NCI-H2196 treated with DMSO at 0.1 percent for 48 hours (cell line): ENCODE results near the gene SAMD3.
"Not testable (repeated sequence)": the region's sequence is repeated elsewhere in the genome, so short reads cannot be mapped to it uniquely, and the experiment has no call there.

Source experiments
- DNase-seq: peaks from one replicate; lab custom pipeline; 2025; ENCODE audit not compliant: unreplicated experiment; lab: John Stamatoyannopoulos, UW

Gene SAMD3

DNA sequence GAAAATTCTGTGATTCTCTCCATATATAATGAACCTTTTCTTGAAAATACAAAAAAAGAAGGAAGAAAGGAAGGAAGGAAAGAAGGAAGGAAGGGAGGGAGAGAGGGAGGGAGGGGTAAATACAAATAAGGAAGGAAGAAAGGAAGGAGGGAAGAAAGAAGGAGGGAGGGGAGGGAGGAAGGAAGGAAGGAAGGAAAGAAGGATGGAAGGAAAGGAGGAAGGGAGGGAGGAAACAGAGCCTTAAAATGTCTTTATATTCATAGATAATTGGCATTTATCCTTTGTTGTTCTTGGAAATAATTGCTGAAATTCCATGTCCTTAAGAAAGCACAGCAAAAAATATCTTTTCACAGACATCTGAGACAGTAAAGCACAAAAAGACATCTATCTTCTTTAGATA, 40.3 kb downstream of the SAMD3 start:
- no peak for DNase-seq

DNA sequence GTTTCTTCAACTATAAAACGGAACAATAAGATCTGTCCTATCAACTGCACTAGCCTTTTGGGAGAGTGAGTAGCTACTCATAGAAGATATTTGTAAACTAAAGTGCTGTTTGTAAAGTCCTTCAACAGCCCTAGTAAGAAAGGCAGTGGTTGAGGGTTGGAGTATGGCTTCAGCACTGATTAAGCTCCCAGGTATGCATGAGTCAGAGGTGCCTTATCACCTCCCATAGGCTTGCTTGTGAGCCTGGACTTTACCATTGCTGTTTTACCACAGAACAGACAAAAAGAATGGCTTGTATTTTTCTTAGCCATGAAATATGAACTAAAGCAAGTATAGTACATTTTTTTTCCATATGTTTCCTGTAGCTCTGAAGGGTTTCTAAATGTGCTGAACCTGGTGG, 44.1 kb downstream of the SAMD3 start:
- no peak for DNase-seq

- DNase-seq: no peak
Observed at GRCh38 chr6:130176378-130176777, 46.4 kb downstream of the SAMD3 start.

- DNase-seq: not testable (repeated sequence)
Observed at GRCh38 chr6:130173377-130174004, 49.3 kb downstream of the SAMD3 start.

DNA sequence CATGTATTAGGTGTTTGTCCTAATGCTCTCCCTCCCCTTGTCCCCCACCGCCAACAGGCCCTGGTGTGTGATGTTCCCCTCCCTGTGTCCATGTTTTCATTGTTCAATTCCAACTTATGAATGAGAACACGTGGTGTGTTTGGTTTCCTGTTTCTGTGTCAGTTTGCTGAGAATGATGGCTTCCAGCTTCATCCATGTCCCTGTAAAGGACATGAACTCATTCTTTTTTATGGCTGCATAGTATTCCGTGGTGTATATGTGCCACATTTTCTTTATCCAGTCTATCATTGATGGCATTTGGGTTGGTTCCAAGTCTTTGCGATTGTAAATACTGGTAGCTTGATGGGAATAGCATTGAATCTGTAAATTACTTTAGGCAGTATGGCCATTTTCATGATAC, 52.6 kb downstream of the SAMD3 start:
- not testable (repeated sequence) for DNase-seq

- no peak for DNase-seq
Observed at GRCh38 chr6:130167655-130168054, 55.1 kb downstream of the SAMD3 start.

GRCh38 chr6:130164251-130164650, 58.5 kb downstream of the SAMD3 start:
- no peak for DNase-seq

DNA sequence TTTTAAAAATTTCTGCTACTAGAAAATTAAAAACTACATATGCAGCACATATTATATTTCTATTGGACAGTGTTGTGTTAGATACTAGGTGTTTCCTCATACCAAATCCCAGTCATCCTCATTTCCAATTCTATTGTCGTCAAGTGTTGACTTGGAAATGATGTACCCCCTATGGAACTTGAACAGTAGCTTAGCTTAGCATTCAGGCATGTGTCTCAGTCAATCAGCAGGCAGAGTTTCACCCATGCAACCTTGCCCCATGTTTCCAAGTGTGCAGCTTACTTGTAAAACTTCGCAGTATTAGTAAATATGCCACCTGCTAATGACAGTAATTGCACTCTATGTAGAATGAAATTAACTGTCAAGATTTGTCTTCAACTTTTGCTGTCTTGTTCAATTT, 59.5 kb downstream of the SAMD3 start:
- no peak for DNase-seq

DNA sequence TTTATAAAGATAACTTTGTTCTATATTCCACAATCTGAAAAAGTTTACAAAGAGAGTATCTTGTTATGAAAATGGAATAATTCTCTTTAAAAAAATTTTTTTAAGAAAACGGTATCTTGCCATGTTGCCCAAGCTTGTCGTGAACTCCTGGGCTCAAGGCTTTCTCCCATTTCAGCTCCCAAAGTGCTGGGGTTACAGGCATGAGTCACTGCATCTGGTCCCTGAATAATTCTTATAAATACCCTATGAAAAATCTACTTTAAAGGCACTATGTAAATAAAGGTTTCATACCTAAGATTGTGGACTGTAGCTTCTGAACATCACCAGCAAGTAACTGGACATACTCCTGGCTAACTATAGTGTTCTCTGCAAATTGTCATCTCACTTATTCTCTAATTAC, 60.3 kb downstream of the SAMD3 start:
- no peak for DNase-seq

GRCh38 chr6:130161683-130162404, 60.9 kb downstream of the SAMD3 start:
- DNase-seq: no peak

DNA sequence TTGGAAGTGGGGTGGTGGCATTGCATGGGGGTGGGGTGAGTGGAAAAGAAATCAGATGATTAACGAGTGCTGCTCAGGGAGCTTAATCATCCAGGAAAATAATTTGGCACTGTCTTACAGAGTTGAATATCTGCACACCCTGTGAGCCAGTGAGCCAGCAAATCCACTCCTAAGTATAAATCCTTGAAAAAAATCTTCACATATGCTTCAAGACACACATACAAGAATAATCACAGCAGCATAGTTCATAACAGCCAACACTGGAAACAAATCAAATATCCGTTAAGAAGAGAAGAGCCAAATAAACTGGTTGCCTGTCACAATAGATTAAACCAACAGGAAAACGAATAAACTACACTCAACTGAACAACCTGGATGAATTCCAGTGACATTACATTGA, 62.8 kb downstream of the SAMD3 start:
- DNase-seq: no peak

DNA sequence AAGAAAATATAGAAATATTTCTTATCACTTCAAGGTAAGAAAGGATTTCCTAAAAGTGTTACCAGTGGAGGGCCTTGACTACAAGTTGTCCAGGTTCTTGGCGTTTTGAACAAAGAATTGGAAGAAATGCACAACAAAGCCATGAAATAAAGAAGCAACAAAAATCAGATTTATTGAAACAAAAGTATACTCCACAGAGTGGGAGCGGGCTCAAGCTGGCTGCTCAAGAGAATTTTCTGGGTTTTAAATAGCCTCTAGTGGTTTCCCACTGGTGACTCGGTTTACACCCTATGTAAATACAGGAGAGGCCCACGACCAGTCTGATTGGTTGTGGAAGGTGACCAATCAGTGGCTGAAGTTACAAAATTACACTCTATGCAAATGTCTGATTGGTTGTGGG, 64.2 kb downstream of the SAMD3 start:
- DNase-seq: no peak

- no peak for DNase-seq
Observed at GRCh38 chr6:130158056-130158455, 64.7 kb downstream of the SAMD3 start.

GRCh38 chr6:130156908-130157307, 65.8 kb downstream of the SAMD3 start:
- DNase-seq: no peak

GRCh38 chr6:130152908-130153510, 69.7 kb downstream of the SAMD3 start:
- no peak for DNase-seq

DNA sequence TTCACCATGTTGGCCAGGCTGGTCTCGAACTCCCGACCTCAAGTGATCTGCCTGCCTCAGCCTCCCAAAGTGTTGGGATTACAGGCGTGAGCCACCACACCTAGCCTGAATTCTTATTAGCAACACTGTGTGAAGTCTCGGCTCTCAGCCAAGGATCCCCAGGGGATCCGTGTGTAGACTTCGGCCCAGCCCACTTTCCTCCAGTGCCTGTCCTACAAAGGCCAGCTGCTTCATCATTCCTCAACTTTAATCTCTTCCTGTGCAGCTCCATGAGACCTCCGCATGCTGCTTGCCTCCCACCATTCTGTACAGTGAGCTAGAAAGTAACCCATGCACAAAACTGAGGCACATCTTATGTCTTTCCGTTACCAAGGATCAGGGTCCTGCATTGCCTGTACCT, 71.8 kb downstream of the SAMD3 start:
- no peak for DNase-seq

DNA sequence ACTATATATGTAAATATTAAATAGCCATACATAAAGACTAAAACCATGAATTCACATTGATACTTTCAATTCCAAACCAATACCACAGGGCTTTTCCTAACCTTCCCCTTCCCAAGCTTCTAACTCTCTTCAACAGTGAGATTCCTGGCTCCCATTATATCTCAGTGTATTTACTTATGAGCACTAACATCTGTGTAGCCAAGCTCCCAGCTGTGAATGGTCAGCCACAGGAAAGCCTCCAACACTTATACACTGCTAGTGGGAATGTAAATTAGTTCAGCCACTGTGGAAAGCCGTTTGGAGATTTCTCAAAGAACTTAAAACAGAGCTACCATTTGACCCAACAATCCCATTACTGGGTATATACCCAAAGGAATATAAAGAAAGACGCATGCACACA, 73.7 kb downstream of the SAMD3 start:
- not testable (repeated sequence) for DNase-seq

GRCh38 chr6:130148181-130148580, 74.6 kb downstream of the SAMD3 start:
- no peak for DNase-seq

GRCh38 chr6:130147111-130147510, 75.6 kb downstream of the SAMD3 start:
- DNase-seq: no peak

GRCh38 chr6:130143709-130144108, 79.0 kb downstream of the SAMD3 start:
- DNase-seq: no peak

DNA sequence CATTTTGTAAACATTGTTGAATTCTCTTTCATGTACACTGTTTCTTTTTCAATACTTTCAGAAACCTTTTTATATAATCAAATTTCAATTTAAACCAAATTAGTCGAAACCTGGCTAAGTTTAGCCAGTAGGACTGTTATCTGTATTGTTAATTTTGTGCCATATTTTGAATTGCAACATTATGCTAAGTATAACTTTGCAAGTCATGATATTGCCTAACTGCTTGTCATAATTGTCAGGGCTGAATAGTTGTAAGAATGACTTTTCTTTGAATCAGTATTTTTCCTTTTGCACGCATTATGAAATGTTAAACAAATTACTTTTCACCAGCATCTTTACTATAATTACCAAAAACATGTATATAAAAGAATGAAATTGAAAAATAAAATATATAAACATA, 82.7 kb downstream of the SAMD3 start:
- no peak for DNase-seq

DNA sequence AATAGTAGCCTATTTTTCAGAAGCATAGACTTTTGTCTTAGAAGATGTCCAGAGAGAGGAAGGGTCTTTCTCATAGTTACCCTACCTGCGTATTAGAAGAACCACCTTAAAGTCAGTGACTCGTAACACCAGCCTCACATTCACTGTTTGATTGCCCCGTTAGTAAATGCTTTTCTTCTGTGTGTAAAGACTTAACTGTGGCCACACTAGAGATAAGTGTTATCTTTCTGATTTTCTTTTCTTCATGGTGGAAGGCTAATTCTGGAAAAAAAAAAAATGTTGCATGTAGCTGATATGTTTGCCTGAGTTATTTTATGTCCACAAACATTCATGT, 83.9 kb downstream of the SAMD3 start:
- no peak for DNase-seq
